HepG2 (cell line): Measurements from ENCODE around the gene WDR7. TPM values are rescaled to one million over a fixed set of nuclear protein-coding genes. Genes with fewer than 3 reads are reported as not detected.

Experiments used
- BHLHE40 ChIP-seq: IDR thresholded peaks from 2 replicates; pipeline ENCODE4 v1.6.1; 2011; ENCODE audit warnings: low read length, improper control_type of control experiment
- CENPT ChIP-seq: sonication (generic); formaldehyde crosslinking; IDR thresholded peaks from 2 replicates; pipeline ENCODE4 v1.8.0; 2022; ENCODE audit warnings: low read depth, mild to moderate bottlenecking, moderate library complexity, missing genetic modification reagents
- DPF2 ChIP-seq: sonication (generic); formaldehyde crosslinking; IDR thresholded peaks from 2 replicates; pipeline ENCODE4 v1.4.0; 2020; ENCODE audit warnings: mild to moderate bottlenecking, low read depth, missing genetic modification reagents, borderline replicate concordance
- GATAD1 ChIP-seq: IDR thresholded peaks from 2 replicates; pipeline ENCODE4 v1.6.1; 2016; ENCODE audit warnings: missing genetic modification reagents, missing compliant biosample characterization
- NFKB2 ChIP-seq: sonication (generic); formaldehyde crosslinking; IDR thresholded peaks from 2 replicates; pipeline ENCODE4 v1.4.0; 2020; ENCODE audit warnings: missing genetic modification reagents, borderline replicate concordance
- NRL ChIP-seq: sonication (generic); formaldehyde crosslinking; IDR thresholded peaks from 2 replicates; pipeline ENCODE4 v1.5.0; 2020; ENCODE audit warnings: missing genetic modification reagents, mild to moderate bottlenecking, moderate library complexity, borderline replicate concordance
- PITX1 ChIP-seq: sonication (generic); formaldehyde crosslinking; IDR thresholded peaks from 2 replicates; pipeline ENCODE4 v1.5.1; 2020; ENCODE audit warnings: mild to moderate bottlenecking, missing genetic modification reagents
- SOX6 ChIP-seq, 2 experiments: fragments of 450-650 bp in 1 of 2; sonication (generic) in 1 of 2; formaldehyde crosslinking in 1 of 2; IDR thresholded peaks; 2 replicates each; pipeline versions ENCODE4 v1.4.0 to v1.6.1; 2017 to 2020; ENCODE audit warnings: antibody characterized with exemption in 1 of 2, mild to moderate bottlenecking in 1 of 2, missing genetic modification reagents in 1 of 2
- SP4 ChIP-seq: sonication (generic); formaldehyde crosslinking; IDR thresholded peaks from 2 replicates; pipeline ENCODE4 v1.8.1; 2023; ENCODE audit warnings: mild to moderate bottlenecking, missing genetic modification reagents
- THAP11 ChIP-seq: IDR thresholded peaks from 2 replicates; pipeline ENCODE4 v1.6.1; 2016; ENCODE audit warnings: missing biosample characterization, missing genetic modification reagents
- ZBTB7A ChIP-seq: sonication (generic); formaldehyde crosslinking; IDR thresholded peaks from 2 replicates; pipeline ENCODE4 v1.8.0; 2022; ENCODE audit warnings: mild to moderate bottlenecking, missing genetic modification reagents
- ZNF670 ChIP-seq: sonication (generic); formaldehyde crosslinking; IDR thresholded peaks from 2 replicates; pipeline ENCODE4 v1.8.0; 2022; ENCODE audit warnings: mild to moderate bottlenecking, missing genetic modification reagents, borderline replicate concordance
- ZNF850 ChIP-seq: sonication (generic); formaldehyde crosslinking; conservative IDR thresholded peaks from 2 replicates; pipeline ENCODE4 v1.9.0; 2021; ENCODE audit warnings: mild to moderate bottlenecking, missing genetic modification reagents
- polyA plus RNA-seq, 8 experiments: library from polyadenylated mRNA; depleted of rRNA in 3 of 8; stranded (reverse) in 7 of 8; unstranded in 1 of 8; fragments of >200 nt; fragmentation: Illumina TruSeq in 4 of 8; extraction: Trizol in 4 of 8; gene quantifications; 2 replicates each; pipeline versions ENCODE4 v1.2.1 to v1.2.3, GENCODE V29; 2011 to 2016; ENCODE audit warnings: low read depth in 4 of 8, missing spikeins in 1 of 8, mixed read lengths in 1 of 8; ENCODE audit not compliant: insufficient read depth in 1 of 8
- total RNA-seq, 5 experiments: library from RNA; depleted of rRNA; stranded (reverse); fragments of >200 nt; fragmentation: Illumina TruSeq; extraction: Trizol; gene quantifications; 2 replicates each; pipeline ENCODE4 v1.2.3, GENCODE V29; 2016; ENCODE audit warnings: low read depth in 1 of 5
- TF ChIP-seq, protein P1 (sequence below): sonication (generic); formaldehyde crosslinking; IDR thresholded peaks from 2 replicates; pipeline ENCODE4 v1.8.1; 2023; ENCODE audit warnings: mild to moderate bottlenecking, moderate library complexity, missing genetic modification reagents
- TF ChIP-seq, protein P2 (sequence below): sonication (generic); formaldehyde crosslinking; IDR thresholded peaks from 2 replicates; pipeline ENCODE4 v1.8.0; 2022; ENCODE audit warnings: missing genetic modification reagents, mild to moderate bottlenecking, borderline replicate concordance
- TF ChIP-seq, protein P3 (sequence below): sonication (generic); formaldehyde crosslinking; IDR thresholded peaks from 2 replicates; pipeline ENCODE4 v1.4.0; 2020; ENCODE audit warnings: mild to moderate bottlenecking, missing genetic modification reagents, borderline replicate concordance
- TF ChIP-seq, protein P4 (sequence below): sonication (generic); formaldehyde crosslinking; IDR thresholded peaks from 2 replicates; pipeline ENCODE4 v1.5.0; 2020; ENCODE audit warnings: missing genetic modification reagents, mild to moderate bottlenecking, borderline replicate concordance

Gene WDR7
- total and polyA plus RNA-seq, 2 of the 13 experiments (the other 11 are each of a cell fraction or from before 2014, with no cell fraction given) = 2.0 to 7.8 TPM

DNA sequence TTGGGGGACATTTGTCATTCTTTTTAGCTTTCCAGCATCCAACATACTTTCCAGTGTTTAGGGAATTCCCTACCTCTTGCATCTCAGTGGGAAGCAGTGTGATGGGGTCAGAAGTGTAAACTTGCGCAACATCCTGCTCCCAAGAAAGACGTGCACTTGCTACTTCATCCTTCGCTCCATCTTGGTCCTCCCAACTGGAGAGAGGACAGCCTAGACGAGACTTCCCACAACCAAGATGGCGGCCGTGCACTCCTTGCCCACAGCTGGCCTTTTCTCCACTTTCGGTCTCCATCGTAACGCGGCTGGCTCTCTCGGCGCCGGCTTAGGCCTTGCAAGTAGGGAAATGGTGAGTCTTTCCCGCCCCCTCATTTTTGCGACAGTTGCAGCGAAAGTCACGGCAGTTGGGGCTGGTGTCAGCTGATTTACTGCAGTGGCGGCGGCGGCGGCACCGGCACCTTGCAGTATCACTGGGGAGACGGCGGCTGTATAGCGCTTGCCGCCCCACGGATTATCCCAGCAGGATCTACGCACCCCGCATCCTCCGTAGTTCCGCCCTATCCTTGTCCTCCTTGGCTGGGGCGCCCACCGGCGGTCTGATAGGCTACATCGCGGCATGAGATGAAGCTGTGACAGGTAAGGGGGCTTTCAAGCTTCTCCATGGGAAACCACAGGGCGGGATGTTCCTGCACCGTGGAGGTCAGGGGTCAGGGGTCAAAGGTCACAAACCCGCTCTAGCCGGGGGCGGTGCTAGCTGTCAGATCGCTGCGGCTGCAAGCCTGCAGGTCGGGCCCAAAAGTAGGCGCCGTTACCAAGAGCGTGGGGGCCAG is at the start of gene WDR7 (continued):
- TF ChIP-seq PITX1 (CRISPR knock-in tag) (peak; percentile 80), DPF2 (no peak), SP4 (peak; percentile 21; the same call in 1 of the 2 replicates), GATAD1 (peak; percentile 94), THAP11 (CRISPR knock-in tag) (peak; percentile 93), ZNF670 (peak; percentile 68; the same call in 1 of the 2 replicates), BHLHE40 (no peak), SOX6 (IDR thresholded peaks at IDR 0.05) (no peak), SOX6 (CRISPR knock-in tag; IDR thresholded peaks at IDR 0.05) (0 out of 2 replicates have a peak, but pooled peaks have one; percentile 43), NFKB2 (CRISPR knock-in tag) (peak; percentile 74; the same call in 1 of the 2 replicates), CENPT (CRISPR knock-in tag) (no peak), ZBTB7A (CRISPR knock-in tag) (no peak), NRL (peak; percentile 93), ZNF850 (CRISPR knock-in tag) (no peak)
- TF ChIP-seq, protein P1, sequence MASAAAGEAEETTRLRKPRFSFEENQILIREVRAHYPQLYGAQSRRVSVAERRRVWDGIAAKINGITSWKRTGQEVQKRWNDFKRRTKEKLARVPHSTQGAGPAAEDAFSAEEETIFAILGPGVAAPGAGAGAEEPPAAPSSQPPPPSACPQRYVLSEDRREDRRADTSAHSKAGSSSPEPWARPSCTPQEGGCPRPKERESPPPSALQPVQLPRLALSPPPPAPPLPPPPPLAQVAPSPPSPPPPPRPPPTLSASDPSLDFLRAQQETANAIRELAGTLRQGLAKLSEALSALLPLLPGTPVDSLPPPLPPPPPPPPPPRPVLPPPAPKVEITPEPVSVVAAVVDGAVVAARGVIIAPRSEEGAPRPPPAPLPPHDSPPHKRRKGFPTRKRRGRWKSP (CRISPR knock-in tag) = peak; percentile 80; the same call in 1 of the 2 replicates
- TF ChIP-seq, protein P2, sequence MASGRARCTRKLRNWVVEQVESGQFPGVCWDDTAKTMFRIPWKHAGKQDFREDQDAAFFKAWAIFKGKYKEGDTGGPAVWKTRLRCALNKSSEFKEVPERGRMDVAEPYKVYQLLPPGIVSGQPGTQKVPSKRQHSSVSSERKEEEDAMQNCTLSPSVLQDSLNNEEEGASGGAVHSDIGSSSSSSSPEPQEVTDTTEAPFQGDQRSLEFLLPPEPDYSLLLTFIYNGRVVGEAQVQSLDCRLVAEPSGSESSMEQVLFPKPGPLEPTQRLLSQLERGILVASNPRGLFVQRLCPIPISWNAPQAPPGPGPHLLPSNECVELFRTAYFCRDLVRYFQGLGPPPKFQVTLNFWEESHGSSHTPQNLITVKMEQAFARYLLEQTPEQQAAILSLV = peak; percentile 87; the same call in 1 of the 2 replicates
- TF ChIP-seq, protein P3, sequence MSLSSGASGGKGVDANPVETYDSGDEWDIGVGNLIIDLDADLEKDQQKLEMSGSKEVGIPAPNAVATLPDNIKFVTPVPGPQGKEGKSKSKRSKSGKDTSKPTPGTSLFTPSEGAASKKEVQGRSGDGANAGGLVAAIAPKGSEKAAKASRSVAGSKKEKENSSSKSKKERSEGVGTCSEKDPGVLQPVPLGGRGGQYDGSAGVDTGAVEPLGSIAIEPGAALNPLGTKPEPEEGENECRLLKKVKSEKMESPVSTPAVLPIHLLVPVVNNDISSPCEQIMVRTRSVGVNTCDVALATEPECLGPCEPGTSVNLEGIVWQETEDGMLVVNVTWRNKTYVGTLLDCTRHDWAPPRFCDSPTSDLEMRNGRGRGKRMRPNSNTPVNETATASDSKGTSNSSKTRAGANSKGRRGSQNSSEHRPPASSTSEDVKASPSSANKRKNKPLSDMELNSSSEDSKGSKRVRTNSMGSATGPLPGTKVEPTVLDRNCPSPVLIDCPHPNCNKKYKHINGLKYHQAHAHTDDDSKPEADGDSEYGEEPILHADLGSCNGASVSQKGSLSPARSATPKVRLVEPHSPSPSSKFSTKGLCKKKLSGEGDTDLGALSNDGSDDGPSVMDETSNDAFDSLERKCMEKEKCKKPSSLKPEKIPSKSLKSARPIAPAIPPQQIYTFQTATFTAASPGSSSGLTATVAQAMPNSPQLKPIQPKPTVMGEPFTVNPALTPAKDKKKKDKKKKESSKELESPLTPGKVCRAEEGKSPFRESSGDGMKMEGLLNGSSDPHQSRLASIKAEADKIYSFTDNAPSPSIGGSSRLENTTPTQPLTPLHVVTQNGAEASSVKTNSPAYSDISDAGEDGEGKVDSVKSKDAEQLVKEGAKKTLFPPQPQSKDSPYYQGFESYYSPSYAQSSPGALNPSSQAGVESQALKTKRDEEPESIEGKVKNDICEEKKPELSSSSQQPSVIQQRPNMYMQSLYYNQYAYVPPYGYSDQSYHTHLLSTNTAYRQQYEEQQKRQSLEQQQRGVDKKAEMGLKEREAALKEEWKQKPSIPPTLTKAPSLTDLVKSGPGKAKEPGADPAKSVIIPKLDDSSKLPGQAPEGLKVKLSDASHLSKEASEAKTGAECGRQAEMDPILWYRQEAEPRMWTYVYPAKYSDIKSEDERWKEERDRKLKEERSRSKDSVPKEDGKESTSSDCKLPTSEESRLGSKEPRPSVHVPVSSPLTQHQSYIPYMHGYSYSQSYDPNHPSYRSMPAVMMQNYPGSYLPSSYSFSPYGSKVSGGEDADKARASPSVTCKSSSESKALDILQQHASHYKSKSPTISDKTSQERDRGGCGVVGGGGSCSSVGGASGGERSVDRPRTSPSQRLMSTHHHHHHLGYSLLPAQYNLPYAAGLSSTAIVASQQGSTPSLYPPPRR (CRISPR knock-in tag) = peak; percentile 48
- TF ChIP-seq, protein P4, sequence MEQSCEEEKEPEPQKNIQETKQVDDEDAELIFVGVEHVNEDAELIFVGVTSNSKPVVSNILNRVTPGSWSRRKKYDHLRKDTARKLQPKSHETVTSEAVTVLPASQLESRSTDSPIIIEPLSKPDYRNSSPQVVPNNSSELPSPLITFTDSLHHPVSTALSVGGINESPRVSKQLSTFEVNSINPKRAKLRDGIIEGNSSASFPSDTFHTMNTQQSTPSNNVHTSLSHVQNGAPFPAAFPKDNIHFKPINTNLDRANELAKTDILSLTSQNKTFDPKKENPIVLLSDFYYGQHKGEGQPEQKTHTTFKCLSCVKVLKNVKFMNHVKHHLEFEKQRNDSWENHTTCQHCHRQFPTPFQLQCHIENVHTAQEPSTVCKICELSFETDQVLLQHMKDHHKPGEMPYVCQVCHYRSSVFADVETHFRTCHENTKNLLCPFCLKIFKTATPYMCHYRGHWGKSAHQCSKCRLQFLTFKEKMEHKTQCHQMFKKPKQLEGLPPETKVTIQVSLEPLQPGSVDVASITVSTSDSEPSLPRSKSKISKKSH = peak; percentile 94
